Stimulated activated CD4-positive, alpha-beta T cell treated with anti-CD3 and anti-CD28 coated beads, Interleukin-4, amount 100 ng/mL, for 4 hours (primary cell): ENCODE results near the gene FAM118A.
A peak's percentile ranks its signal among the peaks of the same experiment; 100 is the strongest.
"Not testable (repeated sequence)": the region's sequence is repeated elsewhere in the genome, so short reads cannot be mapped to it uniquely, and the experiment has no call there.

Experiments
- DNase-seq, 2 experiments: peaks; one replicate each; pipeline ENCODE4 v3.0.0-alpha.2; 2020

The FAM118A gene

GRCh38 chr22:45310977-45311531 lies 1.3 kb downstream of the FAM118A start:
- no peak for DNase-seq

- DNase-seq, result no peak
These were observed 2.7 kb downstream of the FAM118A start for GRCh38 chr22:45312415-45312814.

GRCh38 chr22:45312856-45313255 lies 3.1 kb downstream of the FAM118A start:
- no peak for DNase-seq

DNA sequence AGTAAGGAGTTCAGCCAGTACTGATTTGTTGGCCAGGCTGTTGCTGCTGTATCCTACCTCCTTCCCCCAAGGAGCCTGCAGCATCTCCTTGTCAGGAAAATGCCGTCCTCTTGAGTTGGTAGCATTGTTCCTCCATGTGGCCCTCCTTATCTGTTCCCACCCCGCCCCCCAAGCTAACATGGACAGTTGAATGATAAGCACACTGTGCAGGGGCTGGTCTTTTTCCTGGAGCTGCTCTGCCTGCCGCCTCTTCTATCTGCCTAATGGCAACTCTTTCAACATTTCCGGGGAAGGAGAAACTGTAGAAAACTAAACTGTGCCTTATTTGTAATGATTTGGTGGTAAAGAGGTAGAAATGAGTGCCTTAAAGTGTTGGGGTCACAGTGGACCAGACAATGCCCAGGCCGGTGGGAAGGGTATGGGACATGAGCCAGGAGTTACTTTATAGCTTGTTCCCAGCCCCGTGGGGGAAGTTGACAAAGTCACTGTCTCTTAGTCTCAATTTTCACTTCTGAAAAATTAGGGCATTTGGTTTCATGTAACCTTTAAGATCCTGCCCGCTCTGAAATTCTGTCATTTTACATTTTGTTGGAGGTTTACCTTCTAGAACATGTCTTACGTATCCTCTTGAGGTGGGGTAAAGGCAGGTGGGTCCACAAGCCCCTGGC lies 4.5 kb downstream of the FAM118A start:
- no peak for DNase-seq

GRCh38 chr22:45314786-45315185 lies 5.1 kb downstream of the FAM118A start:
- no peak for DNase-seq

DNA sequence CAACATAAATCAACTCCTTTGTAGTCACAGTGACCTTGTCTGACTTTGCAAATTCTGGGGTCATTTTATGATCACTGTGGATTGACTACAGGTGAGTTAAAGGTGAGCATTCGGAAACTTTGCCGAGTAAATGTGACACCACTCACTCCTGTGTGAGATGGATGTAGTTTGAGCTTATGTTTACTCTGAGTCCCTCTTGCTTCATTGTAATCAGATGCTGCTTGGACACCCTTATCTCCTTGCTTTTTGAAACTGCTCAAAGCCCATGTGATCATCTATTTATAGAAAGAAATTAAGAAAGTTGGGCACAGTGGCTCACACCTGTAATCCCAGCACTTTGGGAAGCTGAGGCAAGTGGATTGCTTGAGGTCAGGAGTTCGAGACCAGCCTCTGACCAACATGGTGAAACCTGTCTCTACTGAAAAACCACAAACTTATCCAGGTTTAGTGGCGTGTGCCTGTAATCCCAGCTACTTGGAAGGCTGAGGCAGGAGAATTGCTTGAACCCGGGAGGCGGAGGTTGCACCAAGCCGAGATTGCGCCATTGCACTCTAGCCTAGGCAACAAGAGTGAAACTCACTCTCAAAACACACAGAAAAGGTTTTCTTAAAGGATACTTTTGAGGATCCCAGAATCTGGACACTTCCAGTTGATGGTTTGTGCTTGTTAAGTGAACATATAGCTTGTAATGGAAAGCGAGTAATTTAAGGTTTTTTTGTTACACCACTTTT lies 7.2 kb downstream of the FAM118A start:
- DNase-seq, result no peak

DNA sequence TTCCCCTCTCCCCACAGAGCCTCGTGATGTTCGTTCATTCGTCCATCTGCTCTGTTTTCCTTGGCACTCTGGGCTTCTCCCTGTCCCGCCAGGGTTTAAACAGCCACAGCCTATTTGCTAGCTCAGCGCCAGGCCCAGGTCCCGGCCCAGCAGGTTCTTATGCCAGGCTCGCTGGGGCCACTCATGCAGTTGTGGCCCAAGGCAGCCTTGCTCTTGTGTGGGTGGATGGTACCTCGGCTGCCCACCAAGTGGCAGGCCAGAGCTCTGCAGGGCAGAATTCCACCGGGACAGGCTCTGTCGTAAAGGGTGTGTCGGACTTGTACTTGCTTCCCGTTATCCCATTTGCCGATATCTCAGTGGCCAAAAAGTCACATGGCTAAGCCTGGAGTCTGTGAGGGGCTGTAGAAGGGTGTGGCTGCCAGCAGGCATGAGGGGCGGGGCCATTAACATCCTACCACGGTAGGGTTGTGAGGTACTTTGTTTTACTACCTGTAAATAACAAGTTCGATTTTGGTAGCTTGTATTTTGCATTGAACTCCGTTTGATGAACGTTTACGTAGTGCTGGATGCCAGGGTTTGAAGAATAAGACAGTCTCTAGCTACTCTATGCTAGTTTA lies 7.9 kb downstream of the FAM118A start:
- no peak for DNase-seq

DNA sequence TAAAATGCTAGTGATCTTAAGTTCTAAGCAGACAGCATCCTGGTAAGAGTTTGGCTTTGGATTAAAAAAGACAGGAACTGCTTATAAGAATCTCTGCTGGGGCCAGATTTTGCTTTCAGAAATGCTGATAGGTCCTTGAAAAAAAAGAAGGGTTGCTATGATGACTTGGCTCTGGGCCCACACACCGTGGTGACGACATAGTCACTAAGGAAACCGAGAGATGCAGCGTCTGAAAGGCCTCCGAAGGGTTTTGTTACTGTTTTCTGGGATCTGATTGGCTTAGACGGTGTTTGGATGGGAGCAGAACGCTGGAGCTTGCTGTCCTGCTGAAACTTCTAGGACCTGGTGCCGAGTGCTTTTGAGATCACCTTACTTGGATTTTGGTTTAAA lies 8.4 kb downstream of the FAM118A start:
- DNase-seq, result peak; percentile 74 to 90

DNA sequence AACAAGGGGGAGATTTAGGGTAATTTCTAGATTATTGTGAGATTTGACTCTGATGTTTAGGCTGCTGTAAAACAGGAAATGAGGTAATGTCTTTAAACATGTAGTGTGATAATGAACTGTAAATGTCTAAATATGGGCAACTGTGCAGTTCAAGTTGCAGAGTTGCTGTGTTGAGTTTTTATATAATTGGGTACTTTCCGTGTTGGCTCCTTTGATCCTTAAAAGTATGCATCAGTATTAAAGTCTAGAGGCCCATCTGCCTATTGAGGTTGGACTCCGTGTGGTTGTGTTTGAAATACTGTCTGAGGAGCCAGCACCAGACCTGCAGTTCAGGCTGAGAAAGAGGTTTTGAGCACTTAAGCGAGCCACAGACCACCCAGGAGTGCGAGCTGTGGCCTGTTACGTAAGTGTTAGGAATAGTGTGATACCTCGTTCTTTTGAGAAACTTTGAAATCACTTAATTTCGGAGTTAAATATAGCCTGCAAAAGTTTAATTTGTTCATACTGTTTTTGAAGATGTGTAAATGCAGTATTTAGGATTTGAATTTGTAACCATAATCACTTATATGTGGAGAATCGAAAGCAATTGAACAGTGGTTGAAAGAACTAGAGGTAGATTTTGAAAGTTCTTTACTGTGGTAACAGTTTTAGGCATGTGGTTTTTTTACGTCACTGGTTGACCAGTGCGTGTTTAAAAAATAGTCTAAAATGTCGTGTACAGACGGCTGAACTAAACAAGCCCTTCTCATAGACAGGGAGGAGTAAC lies 9.0 kb downstream of the FAM118A start:
- peak in 1 of 2 experiments; percentile 30 for DNase-seq

- DNase-seq, result no peak
These were observed 9.6 kb downstream of the FAM118A start for GRCh38 chr22:45319324-45319685.

DNA sequence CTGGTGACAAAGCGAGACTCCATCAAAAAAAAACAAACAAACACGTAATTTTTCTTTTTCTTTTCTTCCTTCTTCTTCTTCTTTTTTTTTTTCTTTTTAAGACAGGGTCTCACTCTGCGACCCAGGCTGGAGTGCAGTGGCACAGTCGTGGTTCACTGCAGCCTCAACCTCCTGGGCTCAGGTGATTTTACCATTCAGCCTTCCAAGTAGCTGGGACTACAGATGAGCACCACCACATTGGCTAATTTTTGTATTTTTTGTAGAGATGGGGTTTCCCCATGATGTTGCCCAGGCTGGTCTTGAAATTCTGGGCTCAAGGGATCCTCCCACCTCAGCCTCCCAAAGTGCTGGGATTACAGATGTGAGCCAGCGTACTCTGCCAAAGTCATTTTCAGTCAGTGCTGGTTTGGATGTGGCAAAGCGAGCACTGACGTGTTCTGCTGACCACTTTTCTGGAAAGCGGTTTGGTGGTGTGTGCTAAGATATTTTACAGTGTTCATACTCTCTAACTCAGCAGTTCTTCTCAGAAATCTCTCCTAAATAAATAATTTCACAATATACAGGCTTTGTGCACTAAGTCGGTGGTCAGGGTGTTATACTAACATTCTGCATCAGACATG lies 10.7 kb downstream of the FAM118A start:
- DNase-seq, result no peak

DNA sequence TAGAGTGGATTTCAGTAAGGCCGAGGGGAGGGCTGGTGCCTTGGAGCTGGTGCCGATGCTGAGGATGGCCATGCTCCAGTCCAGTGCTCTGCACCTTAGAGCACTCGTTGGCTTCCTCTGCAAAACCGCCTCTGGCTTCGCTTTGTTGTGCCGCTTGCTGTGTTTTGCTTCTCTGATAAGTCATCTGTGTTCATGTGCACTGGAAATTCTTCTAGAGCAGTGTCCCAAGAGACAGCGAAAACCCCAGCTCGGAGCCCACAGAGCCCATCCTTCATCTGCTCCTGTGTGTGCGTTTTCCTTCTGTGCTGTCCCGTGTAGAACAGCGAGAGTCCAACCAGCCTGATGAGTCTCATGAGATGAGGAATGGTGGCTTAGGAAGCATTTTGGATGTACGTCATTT lies 12.1 kb downstream of the FAM118A start:
- DNase-seq, result no peak

DNA sequence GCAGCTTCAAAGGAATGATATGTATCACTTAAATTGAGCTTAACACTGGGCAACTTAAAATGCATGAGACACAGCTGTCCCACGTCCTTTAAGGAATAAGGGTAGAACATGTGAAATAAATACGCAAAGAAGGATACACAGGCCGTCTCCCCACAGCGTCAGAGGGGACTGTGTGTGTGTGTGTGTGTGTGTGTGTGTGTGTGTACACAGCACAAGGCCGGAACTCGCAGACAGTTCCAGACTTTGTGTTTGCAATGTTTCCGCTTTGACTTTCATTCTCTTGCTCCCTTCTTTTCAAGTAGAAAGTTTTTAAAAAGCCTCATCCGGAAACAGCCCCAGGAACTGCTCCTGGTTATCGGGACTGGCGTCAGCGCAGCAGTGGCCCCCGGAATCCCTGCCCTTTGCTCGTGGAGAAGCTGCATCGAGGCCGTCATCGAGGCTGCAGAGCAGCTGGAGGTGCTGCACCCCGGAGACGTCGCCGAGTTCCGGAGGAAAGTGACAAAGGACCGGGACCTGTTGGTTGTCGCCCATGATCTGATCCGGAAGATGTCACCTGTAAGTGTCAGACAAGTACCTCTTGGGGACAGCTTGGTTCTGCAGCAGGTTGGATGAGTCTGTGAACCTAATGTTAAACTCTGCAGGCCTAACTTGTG lies 13.3 kb downstream of the FAM118A start:
- no peak for DNase-seq

- no peak for DNase-seq
These were observed 14.0 kb downstream of the FAM118A start for GRCh38 chr22:45323695-45324094.

GRCh38 chr22:45324311-45324711 lies 14.6 kb downstream of the FAM118A start:
- DNase-seq, result no peak

GRCh38 chr22:45328261-45328660 lies 18.5 kb downstream of the FAM118A start:
- not testable (repeated sequence) for DNase-seq

GRCh38 chr22:45328822-45329529 lies 19.2 kb downstream of the FAM118A start:
- DNase-seq, result no peak

DNA sequence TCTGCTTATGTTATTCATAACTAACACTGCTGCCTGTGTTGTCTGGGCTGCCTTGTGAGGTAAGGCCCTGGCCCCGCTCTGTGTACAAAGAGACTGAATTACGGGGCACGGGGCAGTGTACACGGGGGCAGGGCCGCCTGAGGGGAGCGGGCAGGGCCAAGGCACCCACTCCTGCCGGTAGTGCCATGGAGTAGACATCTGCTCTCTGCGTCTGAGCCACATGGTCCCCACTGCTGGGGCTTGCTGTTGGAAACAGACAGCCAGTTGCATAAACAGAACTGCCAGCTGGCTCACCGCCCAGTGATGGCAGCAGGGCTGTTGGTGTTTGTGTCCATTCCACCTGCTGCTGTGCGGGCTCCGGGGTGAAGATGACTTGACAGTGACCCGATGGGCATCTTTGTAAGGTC lies 19.8 kb downstream of the FAM118A start:
- DNase-seq, result no peak

DNA sequence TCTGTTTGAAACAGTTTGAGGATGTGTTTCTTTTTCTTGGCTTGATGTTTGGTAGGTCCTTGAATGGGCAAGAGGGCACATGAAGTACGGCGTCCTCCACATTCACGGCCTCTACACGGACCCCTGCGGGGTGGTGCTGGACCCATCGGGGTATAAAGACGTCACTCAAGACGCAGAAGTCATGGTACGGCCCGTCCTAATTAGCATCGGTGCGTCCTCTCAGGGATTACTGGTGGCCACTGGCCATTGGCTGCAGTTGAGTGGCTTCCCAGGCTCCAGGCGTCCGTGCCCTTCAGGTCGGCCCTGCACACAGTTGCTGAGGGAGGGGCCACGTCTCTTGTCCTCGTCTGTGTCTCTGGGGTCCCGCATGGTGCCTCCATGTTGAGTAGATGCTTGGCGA lies 20.8 kb downstream of the FAM118A start:
- DNase-seq, result no peak

GRCh38 chr22:45331486-45331885 lies 21.8 kb downstream of the FAM118A start:
- no peak for DNase-seq

DNA sequence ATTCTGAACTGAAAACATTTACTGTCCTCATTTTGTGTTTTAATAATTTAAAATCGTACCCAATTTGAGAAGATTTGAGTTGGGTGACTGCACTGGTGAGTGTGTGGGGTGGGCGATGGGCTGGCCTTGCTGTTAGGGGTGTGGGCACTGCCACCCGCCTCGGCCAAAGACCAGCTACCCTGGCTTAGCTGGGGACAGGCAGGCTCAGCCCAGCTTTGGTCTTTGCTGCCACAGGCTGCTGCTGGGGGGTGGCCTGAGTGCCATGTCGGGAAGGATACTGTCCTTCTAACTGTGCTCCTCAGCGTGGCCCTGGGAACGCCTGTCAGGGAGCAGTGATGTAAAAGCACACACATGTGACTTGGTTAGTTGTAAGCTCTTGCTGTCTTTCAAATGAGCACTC lies 22.3 kb downstream of the FAM118A start:
- DNase-seq, result no peak

- DNase-seq, result no peak
These were observed 24.3 kb downstream of the FAM118A start for GRCh38 chr22:45334068-45334467.
